Stimulated activated CD4-positive, alpha-beta T cell treated with anti-CD3 and anti-CD28 coated beads, TNF-alpha, amount 100 ng/mL, for 24 hours (primary cell): ENCODE measurements around the gene BTRC.

Experiments
- DNase-seq, 3 experiments: peaks; one replicate each; pipeline ENCODE4 v3.0.0-alpha.2; 2020; ENCODE audit warnings: low read depth in 3 of 3

The BTRC gene

DNA sequence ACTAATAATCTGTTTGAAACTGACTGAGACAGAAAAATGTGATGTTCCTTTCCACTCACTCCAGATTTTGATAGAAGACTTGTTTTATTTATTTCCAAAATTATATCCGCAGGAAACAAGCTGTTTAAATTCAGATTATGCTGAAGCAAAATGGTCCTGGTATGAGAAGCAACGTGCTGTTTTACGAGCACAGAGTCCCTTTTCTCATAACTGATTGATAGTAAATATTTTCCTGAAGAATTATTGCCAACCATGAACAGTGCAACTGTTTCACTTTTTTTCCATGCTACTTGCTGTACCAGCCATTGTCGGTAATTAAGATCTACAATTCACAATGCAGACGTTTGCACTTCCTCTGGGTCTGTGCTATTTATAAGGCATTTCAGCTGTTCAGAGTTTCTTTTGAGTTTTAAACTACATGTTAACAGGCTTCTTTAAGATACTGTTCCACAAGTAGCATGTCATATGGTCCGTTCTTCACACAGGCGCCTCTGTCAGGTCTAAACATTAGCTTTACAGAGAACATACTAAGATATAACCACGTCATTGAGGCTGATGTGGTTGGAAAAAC, 130.3 kb downstream of the BTRC start:
- DNase-seq, result no peak

DNA sequence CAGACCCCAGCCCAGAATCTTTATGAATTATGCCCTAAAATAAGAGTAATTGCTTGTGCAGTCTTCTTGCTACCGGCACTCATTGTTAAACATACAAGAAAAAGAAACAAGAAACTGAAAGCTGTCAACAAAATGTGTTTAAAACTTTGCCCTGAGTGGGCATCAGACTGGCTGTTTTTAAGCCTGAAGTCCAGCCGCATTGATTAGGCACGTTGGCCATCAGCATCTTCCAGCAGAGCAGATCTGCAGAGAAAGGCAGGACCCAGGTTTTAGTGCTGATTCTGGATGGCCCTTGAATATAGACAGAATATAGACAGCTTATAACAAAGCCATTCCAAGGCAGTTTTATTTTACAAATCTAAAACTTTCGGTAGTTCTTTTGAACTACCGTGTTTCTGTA, 131.2 kb downstream of the BTRC start:
- DNase-seq, result no peak

DNA sequence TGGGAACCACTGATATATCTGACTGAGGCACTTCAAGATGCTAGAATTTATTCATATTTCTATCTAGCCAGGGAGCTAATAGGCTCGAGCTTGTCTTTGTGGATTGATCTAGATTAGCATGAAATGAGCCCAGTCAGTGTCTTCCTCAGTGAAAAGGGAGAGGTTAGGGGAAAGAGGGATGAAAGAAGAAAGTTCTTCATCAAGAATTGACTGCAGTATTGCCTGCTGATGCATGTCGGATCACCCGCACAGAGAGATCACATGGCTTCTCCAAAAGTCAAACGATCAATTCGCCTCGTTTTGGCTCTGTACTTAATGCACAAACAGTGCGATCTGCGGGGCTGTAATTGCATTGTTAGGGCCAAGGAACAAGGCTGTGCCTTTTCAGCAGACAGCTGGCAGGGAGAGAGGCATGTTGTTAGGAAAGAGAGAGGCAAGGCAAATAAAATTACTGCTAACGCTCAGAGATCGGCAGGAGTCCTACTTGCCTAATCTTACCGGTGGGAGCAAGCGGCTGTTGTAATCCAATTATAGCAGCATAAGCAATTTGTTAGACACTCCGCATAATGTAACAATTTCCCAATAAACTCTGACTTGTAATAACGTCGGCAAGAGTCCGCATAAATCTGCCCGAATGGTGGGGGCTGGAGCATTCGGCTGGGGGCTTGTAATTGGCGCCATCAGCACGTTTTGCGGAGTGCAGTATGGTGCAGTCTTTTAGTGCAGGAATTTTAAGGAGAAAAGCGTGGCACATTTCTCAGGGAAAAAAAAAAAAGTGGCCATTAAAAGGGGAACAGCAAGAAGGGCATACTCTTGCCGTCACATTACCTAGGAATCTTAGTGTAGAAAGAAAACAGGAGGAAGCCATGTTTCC, 132.0 kb downstream of the BTRC start:
- DNase-seq, result no peak

DNA sequence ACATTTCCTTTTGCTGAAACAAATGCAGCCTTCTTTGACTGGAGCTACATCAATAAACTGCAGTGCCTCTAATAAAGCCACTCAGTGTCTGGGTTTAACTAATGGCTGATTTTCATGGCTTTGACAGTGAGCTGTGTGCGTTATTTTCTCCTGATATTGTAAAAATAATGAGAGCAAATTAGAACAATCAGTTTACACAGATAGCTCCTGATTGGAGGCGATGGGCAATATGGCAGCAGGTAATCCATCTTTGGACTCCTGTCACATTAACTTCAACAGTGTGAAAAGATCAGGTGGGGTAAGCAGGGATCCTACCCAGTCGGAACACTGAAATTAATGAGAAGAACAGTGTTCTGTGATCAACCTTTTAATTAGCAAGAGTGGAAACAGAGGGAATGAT, 133.4 kb downstream of the BTRC start:
- DNase-seq, result no peak

DNA sequence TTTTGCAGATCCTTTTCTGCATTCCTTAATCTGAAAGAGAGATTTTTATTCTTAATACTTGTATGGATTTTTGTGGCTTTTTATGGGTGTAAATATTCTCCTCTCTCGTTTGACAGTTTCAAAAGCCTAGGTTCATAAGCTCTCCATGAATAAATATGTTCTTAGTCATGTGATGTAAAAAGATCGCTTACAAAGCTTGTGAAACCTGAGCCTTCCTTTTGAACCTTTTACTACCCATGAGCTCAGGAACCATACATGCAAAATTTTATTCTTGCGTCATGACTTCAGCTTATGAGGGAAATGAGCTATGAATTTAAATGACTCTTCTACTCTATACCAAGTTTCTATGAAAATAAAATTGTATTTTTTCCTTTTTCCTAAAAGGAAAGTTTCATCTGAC, 135.4 kb downstream of the BTRC start:
- DNase-seq, result no peak

DNA sequence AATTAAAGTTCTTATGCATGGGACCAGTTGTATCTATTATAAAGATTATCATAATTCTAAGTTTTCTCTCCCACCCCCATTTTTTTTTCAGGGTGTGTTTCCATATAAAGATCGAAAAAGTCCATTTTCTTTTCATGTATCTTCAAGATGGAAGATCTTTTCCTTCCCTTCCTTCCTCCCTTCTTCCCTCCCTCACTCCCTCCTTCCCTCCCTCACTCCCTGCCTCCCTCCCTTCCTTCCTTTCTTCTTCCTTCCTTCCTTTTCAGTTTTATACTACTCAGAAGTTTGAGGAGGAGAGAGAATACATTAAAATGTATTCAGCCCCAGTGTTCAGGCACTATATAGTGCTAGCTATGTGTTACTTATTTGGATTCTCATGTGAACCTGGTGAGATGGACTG, 136.1 kb downstream of the BTRC start:
- no peak for DNase-seq

DNA sequence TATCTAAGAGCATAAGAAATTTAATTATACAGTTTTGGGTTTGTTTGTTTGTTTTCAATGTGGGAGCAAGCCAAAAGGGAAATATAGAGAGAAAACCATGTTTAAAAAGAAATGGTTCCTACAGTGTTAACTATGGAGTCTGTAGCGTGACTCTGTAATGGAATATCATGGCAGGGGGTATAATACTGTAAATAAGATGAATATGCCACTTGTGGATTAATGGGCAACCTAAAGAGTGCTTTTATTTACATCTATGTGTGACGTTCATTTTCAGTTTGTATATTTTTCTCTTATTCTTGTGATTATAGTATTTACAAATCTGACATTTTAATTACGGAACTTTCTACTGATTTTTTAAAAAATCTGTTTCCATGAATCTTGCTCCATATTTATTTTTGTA, 138.2 kb downstream of the BTRC start:
- no peak for DNase-seq

DNA sequence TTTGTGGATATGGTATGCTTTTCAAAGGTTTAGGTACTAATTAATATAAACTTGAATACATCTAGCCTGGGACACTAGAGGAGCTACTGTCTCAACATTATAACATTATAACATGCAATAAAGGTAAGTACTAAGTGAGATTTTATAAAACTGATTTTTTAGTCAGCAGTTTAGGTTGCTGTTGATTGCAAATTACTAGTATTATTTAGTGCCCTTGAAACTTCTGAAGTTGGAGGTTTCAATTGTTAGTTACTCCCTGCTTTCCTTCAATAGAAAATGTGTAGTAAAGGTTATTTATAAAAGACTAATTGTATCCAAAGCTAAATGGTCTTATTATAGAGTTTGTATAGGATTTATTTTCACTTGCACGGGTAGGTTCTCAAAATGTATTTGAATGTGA, 138.8 kb downstream of the BTRC start:
- DNase-seq, result no peak

DNA sequence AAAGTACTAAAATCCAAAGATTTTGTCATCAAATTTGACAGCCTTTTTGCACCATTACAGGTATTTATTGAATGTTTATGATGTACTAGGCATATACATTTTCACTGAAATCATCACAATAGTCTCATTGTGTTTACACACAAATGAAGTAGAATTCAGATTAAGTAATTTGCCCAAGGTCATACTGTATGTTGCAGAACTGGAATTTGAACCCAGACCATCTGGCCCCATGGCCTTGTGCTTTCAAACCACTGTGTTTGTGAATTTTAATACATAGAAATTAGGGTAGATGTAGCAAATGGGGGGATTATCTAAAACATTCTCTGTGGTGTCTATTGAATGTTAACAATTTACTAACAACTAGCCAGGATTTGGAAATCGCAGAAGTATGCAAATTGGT, 139.3 kb downstream of the BTRC start:
- DNase-seq, result no peak

DNA sequence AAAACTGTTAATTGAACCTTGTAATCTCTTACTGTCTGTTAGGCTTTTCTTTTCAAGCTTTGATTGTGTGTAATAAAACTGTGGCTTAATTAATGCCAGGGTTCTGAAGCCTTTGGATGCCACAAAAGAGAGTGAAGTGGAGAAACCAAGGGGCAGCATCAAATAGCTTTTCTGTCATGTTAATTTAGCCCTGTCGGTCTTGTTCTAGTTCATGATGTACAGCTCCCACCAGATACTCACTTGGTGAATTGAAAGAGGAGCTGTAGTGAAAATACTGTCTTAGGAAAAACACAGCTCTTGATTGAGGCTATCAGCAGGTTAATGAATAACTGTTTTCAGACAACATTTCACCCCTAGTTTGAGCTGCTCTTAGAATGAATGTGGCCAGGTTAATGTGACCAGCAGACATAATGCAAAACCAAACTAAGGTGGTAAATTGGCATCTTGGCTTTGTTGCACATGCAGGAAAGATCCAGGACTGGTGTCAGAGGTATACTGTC, 139.9 kb downstream of the BTRC start:
- no peak for DNase-seq

DNA sequence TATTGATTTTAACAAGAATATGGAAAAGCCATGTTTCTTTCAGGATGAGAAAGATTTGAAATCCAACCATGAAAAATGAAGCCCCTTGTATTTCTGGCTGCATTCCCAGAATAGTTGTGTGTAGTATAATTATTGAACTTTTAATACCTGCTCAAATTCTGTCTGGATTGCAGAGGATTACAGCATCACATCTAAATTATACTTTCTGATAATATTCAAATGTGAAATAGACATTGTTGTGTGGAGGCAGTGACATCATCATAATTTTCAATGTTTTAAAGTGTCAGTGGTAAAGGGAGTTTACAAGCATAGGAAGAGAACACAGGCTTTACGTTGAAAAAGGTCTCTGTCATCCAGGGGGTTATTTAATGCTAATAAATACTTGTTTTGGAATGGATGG, 140.7 kb downstream of the BTRC start:
- no peak for DNase-seq

DNA sequence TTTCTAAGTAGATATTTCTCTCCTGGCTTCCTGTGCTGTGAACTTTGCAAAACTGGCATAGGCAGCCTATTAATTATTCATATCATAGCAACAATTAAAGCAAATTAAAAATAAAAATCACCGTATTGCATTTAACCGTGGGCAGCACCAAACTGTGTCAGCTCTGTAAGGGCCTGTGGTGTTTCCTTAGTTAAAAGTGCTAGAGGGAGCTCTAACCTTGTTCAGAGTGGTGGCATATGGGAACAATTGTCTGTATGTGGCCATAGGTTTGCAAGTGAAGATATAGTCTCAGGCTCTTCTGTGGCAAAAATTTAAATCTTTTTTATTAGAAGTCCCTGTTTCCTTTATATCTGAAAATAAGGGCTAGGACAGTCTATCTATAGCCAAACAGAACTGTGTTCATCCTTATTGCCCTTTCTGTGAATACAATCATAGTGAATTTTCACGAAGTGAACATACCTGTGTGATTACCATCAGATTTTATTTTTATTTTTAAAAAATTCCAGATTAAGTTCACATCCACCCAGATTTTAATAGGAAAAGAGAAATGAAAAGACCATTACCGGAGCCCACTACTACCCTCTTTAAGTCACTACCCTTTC, 141.5 kb downstream of the BTRC start:
- no peak for DNase-seq

DNA sequence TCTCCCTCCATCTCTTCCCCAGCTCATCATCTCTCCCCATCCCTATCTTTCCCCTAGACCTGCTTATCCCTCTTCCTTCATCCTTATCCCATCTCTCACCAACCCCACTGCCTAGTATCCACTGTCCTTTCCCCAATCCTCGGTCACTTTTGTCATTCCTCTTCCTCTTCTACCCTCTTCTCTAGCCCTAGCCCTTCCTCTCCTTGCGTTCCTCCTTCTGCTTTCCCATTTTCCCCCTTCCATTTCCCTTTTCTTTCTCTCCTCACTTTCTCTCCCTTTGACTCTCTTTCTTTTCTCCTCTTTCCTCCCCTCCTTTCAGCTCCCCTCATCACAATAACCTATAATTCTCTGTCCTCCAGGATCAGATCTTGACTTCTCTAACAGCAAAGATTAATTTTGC, 150.5 kb downstream of the BTRC start:
- no peak for DNase-seq

DNA sequence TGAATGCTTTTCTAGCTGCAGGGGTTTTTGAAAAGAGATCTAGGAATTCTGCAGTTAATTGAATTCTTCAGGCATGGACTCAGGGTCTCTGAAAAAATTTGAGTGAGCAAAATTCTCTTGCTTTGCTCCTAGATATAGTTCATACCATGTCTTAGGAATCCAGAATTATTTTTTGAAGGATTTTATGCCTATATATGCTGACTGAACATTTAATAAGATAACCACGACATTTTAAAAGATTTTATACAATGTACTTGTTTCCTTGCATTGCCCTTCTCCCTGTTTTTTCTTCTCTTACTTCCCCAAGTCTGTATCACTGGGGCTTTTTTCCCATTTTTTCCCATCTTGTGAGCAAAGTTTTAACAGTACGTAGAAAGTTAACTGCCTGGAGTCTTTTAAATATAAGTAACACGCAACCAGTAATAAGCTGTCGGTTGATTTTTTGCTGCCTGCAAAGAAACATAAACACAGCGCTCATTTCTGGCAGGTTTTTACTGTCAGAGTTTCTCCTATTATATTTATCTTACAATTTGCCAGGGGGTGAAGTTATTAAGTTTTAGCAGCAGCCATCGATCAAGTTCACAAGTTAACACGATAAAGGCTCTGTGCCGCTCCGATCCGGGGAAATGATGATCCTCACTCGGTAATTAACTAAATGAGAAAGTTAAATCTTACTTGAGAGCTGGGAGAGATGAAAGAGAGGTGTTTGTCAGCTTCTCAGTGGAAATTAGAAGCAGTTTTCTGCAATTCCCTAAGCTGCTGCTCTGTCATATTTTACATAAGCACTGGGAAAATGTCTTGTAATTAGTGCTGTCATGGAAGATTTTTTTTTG, 153.1 kb downstream of the BTRC start:
- DNase-seq, result no peak

DNA sequence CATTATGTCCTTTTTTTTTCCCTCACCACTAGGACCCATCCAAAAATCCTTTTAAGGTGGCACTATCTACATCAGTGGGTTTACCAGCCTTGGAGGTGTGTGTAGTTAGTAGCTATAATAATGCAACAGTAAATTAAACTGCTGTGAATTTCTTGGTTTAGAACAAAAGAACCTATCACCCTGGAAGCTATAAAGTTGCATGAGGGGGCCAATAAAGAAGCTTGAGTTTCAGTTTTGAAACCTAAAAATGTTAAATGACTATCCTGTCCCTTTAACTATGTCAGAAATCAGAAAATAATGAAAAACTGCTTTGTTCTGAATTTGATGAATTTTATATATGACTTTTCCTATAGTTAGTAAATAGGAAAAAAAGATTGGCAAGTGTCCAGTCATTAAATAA, 153.9 kb downstream of the BTRC start:
- DNase-seq, result no peak

DNA sequence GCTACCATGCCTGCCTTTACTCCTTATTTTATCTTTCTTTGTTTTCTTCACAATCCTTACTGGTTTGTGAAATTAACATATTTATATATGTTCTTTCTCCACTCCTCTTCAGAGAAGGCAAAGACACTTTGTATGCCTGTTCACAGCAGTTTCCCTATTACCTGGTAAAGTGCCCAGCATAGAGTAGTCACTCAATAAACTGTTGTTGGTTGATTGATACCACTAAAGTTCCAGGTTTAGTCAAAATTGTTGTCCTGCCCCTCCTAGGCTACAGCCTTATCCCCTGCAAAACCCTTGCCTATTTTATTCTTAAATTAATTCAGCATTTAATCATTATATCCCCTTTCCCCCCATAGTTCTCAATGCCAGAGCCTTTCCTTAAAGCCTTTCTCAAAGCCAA, 158.0 kb downstream of the BTRC start:
- DNase-seq, result no peak

DNA sequence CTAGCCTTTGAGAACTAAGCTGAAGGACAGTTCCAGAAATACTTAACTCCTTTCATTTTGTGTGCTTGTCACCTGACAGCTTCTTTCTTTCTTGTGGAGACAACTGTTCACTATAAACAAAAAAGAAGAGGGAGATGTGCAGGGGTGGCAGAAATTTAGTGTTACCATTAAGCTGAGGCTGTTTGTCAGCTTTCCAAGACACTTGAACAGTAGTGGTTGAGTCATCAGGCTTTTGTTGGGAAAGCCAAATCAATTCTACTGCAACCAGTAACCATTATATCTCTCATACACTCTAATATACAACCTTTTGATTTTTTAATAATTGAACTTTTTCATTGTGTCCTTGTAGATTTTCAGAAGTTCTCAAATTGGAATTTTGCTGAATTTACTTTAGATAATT, 158.8 kb downstream of the BTRC start:
- DNase-seq, result no peak

DNA sequence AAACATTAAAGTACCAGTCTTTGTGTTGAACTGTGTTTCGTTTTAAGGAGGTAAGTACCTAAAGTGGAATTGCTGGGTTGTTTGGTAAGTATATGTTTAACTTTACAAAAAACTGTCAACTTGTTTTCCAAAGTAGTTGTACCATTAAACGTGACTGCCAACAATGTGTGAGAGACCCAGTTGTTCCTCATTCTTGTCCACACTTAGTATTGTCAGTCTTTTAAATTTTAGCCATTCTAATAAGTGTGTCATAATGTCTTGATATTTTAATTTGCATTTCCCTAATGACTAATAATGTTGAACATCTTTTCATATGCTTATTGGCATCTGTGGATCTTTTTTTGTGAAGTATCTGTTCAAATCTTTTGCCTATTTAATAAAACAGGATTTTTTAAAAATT, 159.8 kb downstream of the BTRC start:
- no peak for DNase-seq

DNA sequence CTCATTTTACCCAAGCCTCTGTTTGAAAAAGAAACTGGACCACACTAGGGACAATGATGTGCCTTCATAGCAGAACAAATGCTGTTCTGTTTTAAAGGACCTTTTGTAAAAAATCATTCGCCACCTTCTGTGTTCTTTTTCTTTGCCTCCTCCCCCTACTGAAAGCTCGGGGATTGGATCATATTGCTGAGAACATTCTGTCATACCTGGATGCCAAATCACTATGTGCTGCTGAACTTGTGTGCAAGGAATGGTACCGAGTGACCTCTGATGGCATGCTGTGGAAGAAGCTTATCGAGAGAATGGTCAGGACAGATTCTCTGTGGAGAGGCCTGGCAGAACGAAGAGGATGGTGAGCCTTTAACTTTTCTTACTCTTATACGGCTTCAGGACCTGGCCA, 171.9 kb downstream of the BTRC start:
- DNase-seq, result no peak

DNA sequence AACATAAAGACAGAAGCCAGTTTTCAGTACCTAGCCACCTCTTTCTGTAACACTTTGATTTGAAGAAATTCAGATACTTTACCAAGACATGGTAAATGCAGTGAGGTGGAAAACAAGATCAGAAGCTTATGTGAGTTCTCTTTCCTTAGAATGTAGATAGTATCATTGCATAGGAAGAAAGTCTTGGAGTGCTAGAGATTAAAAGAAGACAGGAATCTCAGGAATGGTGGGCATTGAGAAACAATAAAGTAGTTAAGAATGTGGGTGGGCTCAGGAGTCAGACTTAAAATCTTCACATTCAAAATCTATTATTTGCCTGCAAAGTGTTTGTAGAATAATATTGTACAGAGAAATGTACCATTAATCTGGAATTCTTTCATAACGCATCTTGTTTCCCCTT, 175.2 kb downstream of the BTRC start:
- DNase-seq, result no peak

DNA sequence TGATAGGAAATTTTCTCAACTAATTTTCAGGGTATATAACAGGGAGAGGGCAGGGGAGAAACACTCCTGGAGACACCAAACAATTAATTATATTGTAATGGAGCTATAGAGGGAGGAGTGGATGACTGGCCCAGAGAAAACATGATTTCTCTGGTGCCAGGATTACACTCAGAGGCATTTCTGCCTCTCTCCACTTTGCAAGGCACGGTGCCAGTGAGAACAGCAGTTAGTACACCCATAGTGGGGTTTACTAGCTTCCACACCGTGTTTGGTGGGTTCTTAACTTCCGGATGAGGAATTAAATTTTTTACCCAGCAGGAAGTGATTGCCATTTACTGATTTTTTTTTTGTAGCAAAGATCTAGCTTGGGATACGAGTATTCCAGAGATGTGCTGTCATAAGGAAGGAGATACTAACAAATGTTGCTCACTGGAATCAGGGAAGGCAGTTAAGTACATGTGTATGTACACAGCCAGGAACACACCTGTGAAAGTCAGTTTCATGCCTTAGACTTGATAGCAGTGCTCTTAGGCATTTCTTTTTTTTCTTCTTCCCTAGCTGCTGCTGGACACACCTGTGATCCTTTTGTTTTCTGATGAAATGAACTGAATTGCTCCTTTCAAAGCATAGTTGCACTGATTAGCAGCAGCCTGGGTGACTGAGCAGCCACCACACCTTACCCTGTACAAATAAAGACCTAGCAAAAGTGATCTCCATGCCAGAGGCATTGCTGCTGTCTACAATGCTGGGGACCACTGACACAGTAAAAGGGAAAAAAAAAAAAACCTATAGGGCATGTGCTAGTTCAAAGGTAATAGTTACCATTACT, 176.0 kb downstream of the BTRC start:
- no peak for DNase-seq
